HEK293 (cell line): ENCODE results near the gene MTG1.
A peak's percentile ranks its signal among the peaks of the same experiment; 100 is the strongest.

Source experiments
- CTCF ChIA-PET: fragments of 350-600 bp; formaldehyde crosslinking; extraction: SDS; loops from one replicate; lab custom pipeline; 2021; ENCODE audit warnings: antibody characterized with exemption; lab: Yijun Ruan, JAX
- POLR2A ChIA-PET: fragments of 300-600 bp; formaldehyde crosslinking; extraction: SDS; loops from one replicate; lab custom pipeline; 2020; ENCODE audit warnings: antibody characterized with exemption, inconsistent platforms; lab: Yijun Ruan, JAX
- H3K27ac ChIP-seq: fragments of 200-500 bp; sonication (Bioruptor generic); 2 replicates; pipeline ENCODE4 v1.5.1; 2014; ENCODE audit warnings: low read depth, low read length, control low read depth, inconsistent platforms; ENCODE audit errors: extremely low read depth
- H3K36me3 ChIP-seq, 2 experiments: fragments of 200-500 bp in 1 of 2; sonication (Bioruptor generic) in 1 of 2; 1 replicate in 1 of 2; 2 replicates in 1 of 2; pipeline ENCODE4 v1.5.1; 2014 to 2017; ENCODE audit warnings: inconsistent platforms in 2 of 2, low read length in 2 of 2; ENCODE audit not compliant: control insufficient read depth in 2 of 2, insufficient read depth in 1 of 2
- H3K4me1 ChIP-seq: fragments of 200-500 bp; sonication (Bioruptor generic); 2 replicates; pipeline ENCODE4 v1.5.1; 2014; ENCODE audit warnings: mild to moderate bottlenecking, low read length, inconsistent platforms; ENCODE audit not compliant: control insufficient read depth, insufficient read depth
- H3K4me3 ChIP-seq: 2 replicates; pipeline ENCODE4 v1.5.1; 2011; ENCODE audit warnings: low read depth, mild to moderate bottlenecking, control low read depth, low read length, moderate library complexity
- H3K9me3 ChIP-seq: fragments of 200-500 bp; sonication (Bioruptor generic); 2 replicates; pipeline ENCODE4 v1.5.1; 2014; ENCODE audit warnings: low read depth, low read length, inconsistent platforms; ENCODE audit not compliant: control insufficient read depth, insufficient read depth
- BCL11A ChIP-seq: fragments of 450-650 bp; formaldehyde crosslinking; IDR thresholded peaks from 2 replicates; pipeline ENCODE4 v1.5.1; 2016; ENCODE audit warnings: low read depth, missing biosample characterization, missing genetic modification characterization
- GLIS1 ChIP-seq: fragments of 450-650 bp; formaldehyde crosslinking; IDR thresholded peaks from 2 replicates; pipeline ENCODE4 v1.5.1; 2016; ENCODE audit warnings: missing biosample characterization, missing genetic modification characterization
- GLIS2 ChIP-seq: fragments of 450-650 bp; formaldehyde crosslinking; IDR thresholded peaks from 2 replicates; pipeline ENCODE4 v1.5.1; 2016; ENCODE audit warnings: missing biosample characterization, missing genetic modification characterization
- HOXD13 ChIP-seq: sonication (generic); formaldehyde crosslinking; IDR thresholded peaks from 2 replicates; pipeline ENCODE4 v1.8.0; 2022; ENCODE audit warnings: missing genetic modification reagents, borderline replicate concordance
- OSR2 ChIP-seq: fragments of 450-650 bp; formaldehyde crosslinking; IDR thresholded peaks from 2 replicates; pipeline ENCODE4 v1.5.1; 2016; ENCODE audit warnings: missing biosample characterization, missing genetic modification characterization
- RBAK ChIP-seq: fragments of 450-650 bp; formaldehyde crosslinking; IDR thresholded peaks from 2 replicates; pipeline ENCODE4 v1.5.1; 2016; ENCODE audit warnings: missing biosample characterization, missing genetic modification characterization
- ZBTB8A ChIP-seq: fragments of 450-650 bp; formaldehyde crosslinking; IDR thresholded peaks from 2 replicates; pipeline ENCODE4 v1.5.1; 2016; ENCODE audit warnings: missing biosample characterization, missing genetic modification characterization
- ZNF169 ChIP-seq: fragments of 450-650 bp; formaldehyde crosslinking; IDR thresholded peaks from 2 replicates; pipeline ENCODE4 v1.5.1; 2016; ENCODE audit warnings: missing biosample characterization, missing genetic modification characterization
- ZNF24 ChIP-seq: fragments of 450-650 bp; formaldehyde crosslinking; IDR thresholded peaks from 2 replicates; pipeline ENCODE4 v1.5.1; 2016; ENCODE audit warnings: missing biosample characterization, missing genetic modification characterization
- ZNF324 ChIP-seq: fragments of 450-650 bp; formaldehyde crosslinking; IDR thresholded peaks from 2 replicates; pipeline ENCODE4 v1.5.1; 2016; ENCODE audit warnings: missing biosample characterization, missing genetic modification characterization
- ZNF341 ChIP-seq: fragments of 450-650 bp; formaldehyde crosslinking; IDR thresholded peaks from 2 replicates; pipeline ENCODE4; 2016; ENCODE audit warnings: low read depth, missing biosample characterization, missing genetic modification characterization
- ZNF350 ChIP-seq: fragments of 450-650 bp; formaldehyde crosslinking; IDR thresholded peaks from 2 replicates; pipeline ENCODE4 v1.5.0; 2017; ENCODE audit warnings: missing biosample characterization, mild to moderate bottlenecking, missing genetic modification characterization
- ZNF366 ChIP-seq: fragments of 450-650 bp; formaldehyde crosslinking; conservative IDR thresholded peaks from 2 replicates; pipeline ENCODE4 v1.5.1; 2016; ENCODE audit warnings: missing biosample characterization, missing genetic modification characterization
- ZNF621 ChIP-seq: fragments of 450-650 bp; formaldehyde crosslinking; IDR thresholded peaks from 2 replicates; pipeline ENCODE4 v1.5.1; 2017; ENCODE audit warnings: missing biosample characterization, missing genetic modification characterization
- ZNF654 ChIP-seq: fragments of 450-650 bp; formaldehyde crosslinking; IDR thresholded peaks from 2 replicates; pipeline ENCODE4 v1.5.1; 2016; ENCODE audit warnings: low read depth, missing biosample characterization, missing genetic modification characterization
- TF ChIP-seq, protein P1 (sequence below): fragments of 450-650 bp; formaldehyde crosslinking; IDR thresholded peaks from 2 replicates; pipeline ENCODE4 v1.5.1; 2016; ENCODE audit warnings: missing biosample characterization, missing genetic modification characterization

MTG1 gene

GRCh38 chr10:133350283-133350949 lies 43.5 kb upstream of the MTG1 start:
- CTCF ChIA-PET, result no interaction called here

DNA sequence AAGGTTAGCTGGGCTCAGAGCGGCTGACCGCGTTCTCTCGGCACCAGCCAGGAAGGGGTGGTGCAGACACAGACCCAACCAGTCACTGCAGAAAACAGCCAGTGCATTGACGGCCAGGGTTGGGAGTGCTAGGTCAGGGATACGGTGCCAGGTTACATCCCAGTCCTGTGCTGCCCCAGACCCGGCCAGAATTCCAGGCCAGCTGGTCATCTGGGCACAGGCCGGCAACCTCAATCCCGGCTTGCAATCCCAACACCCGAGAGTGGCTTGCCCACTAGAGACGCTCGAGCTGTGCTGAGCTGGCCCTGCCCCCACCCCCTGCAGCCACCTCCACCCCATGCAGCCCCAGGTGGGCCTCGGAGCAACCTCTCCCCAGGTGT lies 43.0 kb upstream of the MTG1 start:
- no peaks in the 10 kb centered on the region for H3K9me3 ChIP-seq
- no peak overlapping the region for H3K27ac ChIP-seq
- POLR2A ChIA-PET, result interaction anchor here (0.9 kb wide), 1 partner anchor 10 kb away, joined by 4 read pairs; no protein-coding TSS in a partner anchor
- no peak for TF ChIP-seq RBAK (tag by site-specific recombination)
- 0 out of 2 replicates have a peak, but pooled peaks have one; percentile 1 for TF ChIP-seq GLIS1 (tag by site-specific recombination)
- no peak overlapping the region for H3K4me3 ChIP-seq
- CTCF ChIA-PET, result no interaction called here
- H3K4me1 ChIP-seq, result no peaks in the 10 kb centered on the region
- H3K36me3 ChIP-seq, result no peaks in the 10 kb centered on the region

More at GRCh38 chr10:133350283-133350949, 43.5 kb upstream of the MTG1 start:
- H3K36me3 ChIP-seq, result no peaks in the 10 kb centered on the region
- TF ChIP-seq GLIS1 (tag by site-specific recombination), result peak; percentile 19; the same call in 1 of the 2 replicates
- TF ChIP-seq ZNF169 (tag by site-specific recombination), result no peak
- H3K27ac ChIP-seq, result no peak overlapping the region
- no peak overlapping the region for H3K4me3 ChIP-seq
- H3K9me3 ChIP-seq, result no peaks in the 10 kb centered on the region
- POLR2A ChIA-PET, result interaction anchor here (0.9 kb wide), 1 partner anchor 10 kb away, joined by 4 read pairs; no protein-coding TSS in a partner anchor
- no peaks in the 10 kb centered on the region for H3K4me1 ChIP-seq

DNA sequence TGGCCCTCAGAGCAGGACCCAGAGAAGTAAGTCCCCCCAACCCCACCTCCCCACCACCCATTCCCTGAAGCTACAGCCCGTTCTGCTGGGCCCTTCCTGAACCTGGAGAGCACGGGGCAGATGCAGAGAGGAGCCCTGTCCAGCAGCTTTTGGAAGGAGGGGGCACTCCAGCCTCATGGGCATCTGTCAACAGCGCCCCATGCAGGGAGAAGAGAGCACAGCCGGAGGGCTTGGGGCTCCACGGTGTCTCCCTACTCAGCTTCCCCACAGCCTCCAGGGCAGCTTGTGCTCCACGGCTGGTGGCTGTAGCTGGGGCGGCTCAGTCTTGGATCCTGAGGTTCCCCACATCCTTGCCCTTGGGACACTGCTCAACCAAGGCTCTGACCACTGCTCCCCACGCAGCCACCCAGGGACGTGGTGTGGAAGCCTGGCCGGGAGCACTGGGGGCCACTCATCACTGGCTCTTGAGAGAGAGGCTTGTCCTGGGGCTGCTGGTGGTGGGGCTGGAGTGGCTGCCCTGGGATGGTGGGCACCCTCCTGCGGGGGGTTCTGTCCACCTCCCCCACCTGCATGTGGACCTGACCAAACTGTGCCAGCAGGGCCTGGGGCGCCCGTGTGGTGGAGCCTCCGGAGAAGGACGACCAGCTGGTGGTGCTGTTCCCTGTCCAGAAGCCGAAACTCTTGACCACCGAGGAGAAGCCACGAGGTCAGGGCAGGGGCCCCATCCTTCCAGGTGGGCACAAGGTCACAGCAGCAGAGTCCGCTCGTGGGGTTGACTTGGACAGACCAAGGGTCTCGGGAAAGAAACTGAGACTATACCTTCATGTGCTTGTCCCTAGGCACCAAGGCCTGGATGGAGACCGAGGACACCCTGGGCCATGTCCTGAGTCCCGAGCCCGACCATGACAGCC lies 42.3 kb upstream of the MTG1 start:
- H3K27ac ChIP-seq, result no peak overlapping the region
- ChIA-PET POLR2A (interaction anchor here (0.6 to 1.2 kb wide), 3 partner anchors 9 to 15 kb away, joined by 3 to 8 read pairs (median 4); partner anchors contain the start of gene CALY), CTCF (no interaction called here)
- H3K36me3 ChIP-seq, result no peaks in the 10 kb centered on the region
- TF ChIP-seq GLIS2 (0 out of 2 replicates have a peak, but pooled peaks have one; percentile 8), ZNF341 (no peak)
- TF ChIP-seq, protein P1, sequence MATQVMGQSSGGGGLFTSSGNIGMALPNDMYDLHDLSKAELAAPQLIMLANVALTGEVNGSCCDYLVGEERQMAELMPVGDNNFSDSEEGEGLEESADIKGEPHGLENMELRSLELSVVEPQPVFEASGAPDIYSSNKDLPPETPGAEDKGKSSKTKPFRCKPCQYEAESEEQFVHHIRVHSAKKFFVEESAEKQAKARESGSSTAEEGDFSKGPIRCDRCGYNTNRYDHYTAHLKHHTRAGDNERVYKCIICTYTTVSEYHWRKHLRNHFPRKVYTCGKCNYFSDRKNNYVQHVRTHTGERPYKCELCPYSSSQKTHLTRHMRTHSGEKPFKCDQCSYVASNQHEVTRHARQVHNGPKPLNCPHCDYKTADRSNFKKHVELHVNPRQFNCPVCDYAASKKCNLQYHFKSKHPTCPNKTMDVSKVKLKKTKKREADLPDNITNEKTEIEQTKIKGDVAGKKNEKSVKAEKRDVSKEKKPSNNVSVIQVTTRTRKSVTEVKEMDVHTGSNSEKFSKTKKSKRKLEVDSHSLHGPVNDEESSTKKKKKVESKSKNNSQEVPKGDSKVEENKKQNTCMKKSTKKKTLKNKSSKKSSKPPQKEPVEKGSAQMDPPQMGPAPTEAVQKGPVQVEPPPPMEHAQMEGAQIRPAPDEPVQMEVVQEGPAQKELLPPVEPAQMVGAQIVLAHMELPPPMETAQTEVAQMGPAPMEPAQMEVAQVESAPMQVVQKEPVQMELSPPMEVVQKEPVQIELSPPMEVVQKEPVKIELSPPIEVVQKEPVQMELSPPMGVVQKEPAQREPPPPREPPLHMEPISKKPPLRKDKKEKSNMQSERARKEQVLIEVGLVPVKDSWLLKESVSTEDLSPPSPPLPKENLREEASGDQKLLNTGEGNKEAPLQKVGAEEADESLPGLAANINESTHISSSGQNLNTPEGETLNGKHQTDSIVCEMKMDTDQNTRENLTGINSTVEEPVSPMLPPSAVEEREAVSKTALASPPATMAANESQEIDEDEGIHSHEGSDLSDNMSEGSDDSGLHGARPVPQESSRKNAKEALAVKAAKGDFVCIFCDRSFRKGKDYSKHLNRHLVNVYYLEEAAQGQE (tag by site-specific recombination), result peak; percentile 39; the same call in 1 of the 2 replicates
- H3K4me1 ChIP-seq, result no peaks in the 10 kb centered on the region
- no peak overlapping the region for H3K4me3 ChIP-seq
- no peaks in the 10 kb centered on the region for H3K9me3 ChIP-seq

DNA sequence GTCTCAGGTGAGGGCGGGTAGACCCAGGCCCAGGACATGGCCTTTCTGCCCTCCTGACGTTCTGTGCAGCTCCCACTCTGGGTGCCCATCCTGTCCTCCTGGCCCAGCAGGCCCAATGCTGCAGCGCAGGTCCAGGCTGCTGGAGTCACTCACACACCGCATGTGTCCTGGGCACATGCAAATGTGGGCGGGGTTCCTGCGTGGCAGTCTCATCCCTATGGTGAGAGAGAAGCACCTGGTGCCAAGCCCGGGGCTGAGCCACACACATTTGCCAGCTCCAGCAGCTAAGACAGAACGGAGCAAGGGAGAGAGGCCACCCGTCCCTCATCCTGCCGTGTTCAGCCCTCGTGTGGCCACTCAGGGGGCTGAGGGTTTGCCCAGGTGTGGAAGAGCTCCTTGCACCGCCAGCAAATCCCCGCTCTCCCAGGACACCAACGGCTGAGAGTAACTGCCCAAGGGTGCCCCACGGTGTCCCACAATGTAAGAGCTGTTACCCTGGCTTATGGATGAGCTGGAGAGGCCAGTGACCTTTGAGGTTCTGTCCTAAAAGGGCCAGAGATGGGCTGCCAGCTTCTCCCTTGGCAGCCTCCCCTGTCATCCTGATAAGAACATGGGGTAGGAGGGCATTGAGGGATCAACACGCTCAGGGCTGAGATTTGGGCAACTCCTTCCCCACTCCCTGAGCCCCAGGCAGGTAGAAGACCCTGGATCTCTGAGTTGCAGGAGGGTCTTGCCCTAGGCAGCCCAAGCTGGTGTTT lies 40.6 kb upstream of the MTG1 start:
- Histone ChIP-seq H3K27ac (no peak overlapping the region), H3K4me3 (no peak overlapping the region), H3K4me1 (no peaks in the 10 kb centered on the region), H3K36me3 (no peaks in the 10 kb centered on the region), H3K9me3 (no peaks in the 10 kb centered on the region)
- ChIA-PET POLR2A (interaction anchor here (0.8 to 1.8 kb wide), 3 partner anchors 8 to 31 kb away, joined by 3 to 4 read pairs (median 3); no protein-coding TSS in a partner anchor), CTCF (interaction anchor here (1.6 kb wide), 1 partner anchor 24 kb away, joined by 10 read pairs; no protein-coding TSS in a partner anchor)
- TF ChIP-seq ZNF621 (tag by site-specific recombination) (no peak), ZBTB8A (tag by site-specific recombination) (no peak), ZNF324 (no peak), HOXD13 (CRISPR knock-in tag) (no peak), ZNF654 (tag by site-specific recombination) (no peak), OSR2 (tag by site-specific recombination) (no peak), RBAK (tag by site-specific recombination) (no peak), ZNF350 (tag by site-specific recombination) (no peak), ZNF341 (no peak), BCL11A (tag by site-specific recombination) (no peak), ZNF24 (tag by site-specific recombination) (no peak), ZNF366 (no peak)
- TF ChIP-seq, protein P1 (tag by site-specific recombination), result no peak
